Measurements from ENCODE around the gene UBE2D2. TPM values are rescaled to one million over a fixed set of nuclear protein-coding genes. Genes with fewer than 3 reads are reported as not detected.

Gene UBE2D2
- total and polyA plus RNA-seq, 2 donors (not counting 1 experiment from before 2014, with no cell fraction given) = 64.3 to 168 TPM

GRCh38 chr5:139649082-139649991 lies 88.2 kb downstream of the UBE2D2 start:
- peaks cover 73% of the 10 kb centered on the region for H3K4me1 Mint-ChIP-seq
- Histone ChIP-seq H2AFZ (ENCODE audit: insufficient read depth, low read depth, low read length, poor library complexity, severe bottlenecking) (peak overlapping the region; percentile 57), H3K4me2 (replicated peaks; ENCODE audit: low read depth, low read length, poor library complexity, severe bottlenecking) (peak overlapping the region; percentile 80), H4K20me1 (ENCODE audit: control insufficient read depth, insufficient read depth, low read length, poor library complexity, severe bottlenecking) (peaks cover 58% of the 10 kb centered on the region), H3K36me3 (replicated peaks in 1 of 2; ENCODE audit: control extremely low read depth in 1 of 2, control insufficient read depth in 1 of 2, extremely low read depth in 1 of 2, insufficient read depth in 2 of 2, low read length in 1 of 2) (peaks cover 0 to 6% of the 10 kb centered on the region in 2 experiments), H3K27me3 (replicated peaks in 1 of 4; ENCODE audit: control extremely low read depth in 1 of 4, control insufficient read depth in 3 of 4, insufficient read depth in 4 of 4, low read length in 3 of 4) (no peaks in the 10 kb centered on the region), H3K79me2 (ENCODE audit: control insufficient read depth, insufficient read depth, low read length) (peaks cover 77% of the 10 kb centered on the region), H3K9ac (ENCODE audit: low read length) (peak overlapping the region; percentile 91), H3K4me1 (ENCODE audit: control insufficient read depth in 2 of 2, insufficient read depth in 2 of 2, low read length in 2 of 2) (peaks cover 55 to 71% of the 10 kb centered on the region in 2 donors), H3K9me3 (ENCODE audit: control extremely low read depth in 1 of 3, control insufficient read depth in 2 of 3, insufficient read depth in 1 of 3, low read length in 2 of 3) (no peaks in the 10 kb centered on the region), H3K27ac (ENCODE audit: low read length in 2 of 2) (peak overlapping the region; percentile 71 to 90), H3K4me3 (ENCODE audit: control extremely low read depth in 1 of 5, extremely low read depth in 1 of 5, insufficient read depth in 1 of 5, low read depth in 2 of 5, low read length in 4 of 5) (peak overlapping the region; percentile 74 to 98 (median 95))
- ChIA-PET POLR2A (interaction anchor here (1.2 to 13.2 kb wide), 10 partner anchors 8 to 116 kb away, joined by 4 to 511 read pairs (median 16); no protein-coding TSS in a partner anchor), CTCF (interaction anchor here (1.1 to 15.3 kb wide), 7 partner anchors 11 to 117 kb away, joined by 3 to 338 read pairs (median 35); no protein-coding TSS in a partner anchor)
- TF ChIP-seq CTCF (IDR thresholded peaks at IDR 0.05) (no peak), EZH2 (IDR thresholded peaks at IDR 0.05; ENCODE audit: borderline replicate concordance, insufficient read depth, low read depth, low read length, poor library complexity, severe bottlenecking) (no peak)
- peak overlapping the region; percentile 88 for H3K4me3 Mint-ChIP-seq
- peak overlapping the region; percentile 94 for H3K27ac Mint-ChIP-seq
- ATAC-seq (ENCODE audit: low read depth) (peak; percentile 14), DNase-seq (peak; percentile 78)
- H3K9me3 Mint-ChIP-seq (ENCODE audit: insufficient read depth) = no peaks in the 10 kb centered on the region
- intact Hi-C loops (cut with micrococcal nuclease) = loop anchor here (1.0 kb wide), 1 partner anchor 61 kb away; no protein-coding TSS in a partner anchor
- no peaks in the 10 kb centered on the region for H3K27me3 Mint-ChIP-seq
- under 1% methylated on average over 64 of the region's 77 CpGs for WGBS (ENCODE audit: insufficient coverage)

Data from B cell (primary cell).